Right lobe of liver (tissue), 4 donors: ENCODE measurements around the gene KIF2C.

Experiments
- CTCF ChIP-seq, 4 donors: fragments of 200-600 bp in 3 of 4; fragments of 450-650 bp in 1 of 4; IDR thresholded peaks; one replicate each; pipeline versions ENCODE4 v1.5.1 to v1.8.0; 2016 to 2022; ENCODE audit warnings: antibody characterized with exemption in 4 of 4, mild to moderate bottlenecking in 2 of 4
- POLR2A ChIP-seq: fragments of 450-650 bp; IDR thresholded peaks from one replicate; pipeline ENCODE4 v1.6.1; 2017; ENCODE audit warnings: antibody characterized with exemption, mild to moderate bottlenecking
- donor health status: DM: no; HTN: no; CAD: no.
- donor health status: DM: no; HTN: no; CAD: no.
- donor health status: DM: no; HTN: yes; CAD: no.

DNA sequence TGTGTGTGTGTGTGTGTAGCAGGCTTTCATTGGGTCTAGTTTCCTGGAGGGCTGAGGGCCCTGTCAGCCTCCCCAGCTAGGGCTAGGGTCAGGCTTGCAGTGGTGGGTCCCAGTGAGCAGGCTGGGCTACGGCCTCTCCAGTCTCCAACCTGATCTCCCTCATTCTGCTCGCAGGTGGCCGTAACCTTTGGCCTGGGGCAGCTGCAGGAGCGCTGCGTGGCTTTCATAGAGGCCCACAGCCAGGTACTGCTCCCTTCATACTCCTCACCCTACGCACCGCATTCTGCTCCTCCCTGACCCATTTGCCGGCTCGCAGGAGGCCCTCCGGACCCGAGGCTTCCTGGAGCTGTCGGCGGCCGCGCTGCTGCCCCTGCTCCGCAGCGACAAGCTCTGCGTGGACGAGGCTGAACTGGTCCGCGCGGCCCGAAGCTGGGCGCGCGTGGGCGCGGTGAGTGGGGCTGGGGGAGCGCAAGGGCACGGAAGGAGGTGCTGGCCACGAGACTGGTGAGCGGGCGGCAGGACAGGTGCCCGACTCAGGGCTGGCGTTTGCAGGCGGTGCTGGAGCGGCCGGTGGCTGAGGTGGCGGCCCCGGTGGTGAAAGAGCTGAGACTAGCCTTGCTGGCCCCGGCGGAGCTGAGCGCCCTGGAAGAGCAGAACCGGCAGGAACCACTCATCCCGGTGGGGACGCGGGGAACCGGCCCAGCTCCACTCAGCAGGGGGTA lies 73.3 kb downstream of the KIF2C start:
- TF ChIP-seq CTCF (IDR thresholded peaks at IDR 0.05): no peak
- peak; percentile 3 for TF ChIP-seq POLR2A
